AG08395 (cell line): Measurements from ENCODE around the gene HOXB4.

Source experiments
- DNase-seq: peaks from one replicate; pipeline ENCODE4 v3.0.0; 2012; ENCODE audit warnings: mixed read lengths, low spot score

The HOXB4 gene

GRCh38 chr17:48589831-48590606, 11.9 kb upstream of the HOXB4 start, which contains the start of gene HOXB3:
TSS of gene HOXB3 (minus strand) at chr17:48590241. CDS start at chr17:48552474, 37,767 bp downstream.
- DNase-seq = peak; percentile 80

- no peak for DNase-seq
These were observed 11.1 kb upstream of the HOXB4 start for GRCh38 chr17:48589060-48589830.

- no peak for DNase-seq
These were observed 10.4 kb upstream of the HOXB4 start for GRCh38 chr17:48588528-48588927.

- DNase-seq = no peak
These were observed 9.9 kb upstream of the HOXB4 start for GRCh38 chr17:48588074-48588415.

GRCh38 chr17:48587276-48588073, 9.3 kb upstream of the HOXB4 start:
- no peak for DNase-seq

- no peak for DNase-seq
These were observed 8.5 kb upstream of the HOXB4 start for GRCh38 chr17:48586355-48587258.

- DNase-seq = no peak
These were observed 6.1 kb upstream of the HOXB4 start for GRCh38 chr17:48584223-48584741.

- DNase-seq = no peak
These were observed 5.6 kb upstream of the HOXB4 start for GRCh38 chr17:48583708-48584222.

GRCh38 chr17:48582750-48583069, 4.6 kb upstream of the HOXB4 start:
- DNase-seq = no peak

- no peak for DNase-seq
These were observed 1.8 kb upstream of the HOXB4 start for GRCh38 chr17:48579760-48580554.

GRCh38 chr17:48579471-48579759, 1.3 kb upstream of the HOXB4 start:
- no peak for DNase-seq

GRCh38 chr17:48578616-48579470, 693 bp upstream of the HOXB4 start:
- no peak for DNase-seq

GRCh38 chr17:48577330-48577945, 712 bp downstream of the HOXB4 start:
- DNase-seq = no peak

- DNase-seq = no peak
These were observed 1.5 kb downstream of the HOXB4 start for GRCh38 chr17:48576479-48577309.

- no peak for DNase-seq
These were observed 2.3 kb downstream of the HOXB4 start for GRCh38 chr17:48575673-48576478.

GRCh38 chr17:48575066-48575582, 3.0 kb downstream of the HOXB4 start:
- no peak for DNase-seq

- DNase-seq = no peak
These were observed 3.6 kb downstream of the HOXB4 start for GRCh38 chr17:48574505-48575065.
